ENCODE results near the gene CYTH1. TPM values are rescaled to one million over a fixed set of nuclear protein-coding genes. Genes with fewer than 3 reads are reported as not detected.

Gene CYTH1
- total RNA-seq, 1 experiment from 2014 or later = 34.3 TPM

Other genes starting within 250 kb of the CYTH1 start
- 0.69 TPM for gene DNAH17, start 204.9 kb downstream of the CYTH1 start, total RNA-seq (2021; ENCODE audit: unreplicated experiment)
- gene USP36, start 58.5 kb upstream of the CYTH1 start, total RNA-seq (2021; ENCODE audit: unreplicated experiment) = 104 TPM
- 1.9 TPM for gene CEP295NL, start 120.9 kb upstream of the CYTH1 start, total RNA-seq (2021; ENCODE audit: unreplicated experiment)
- gene TIMP2, start 143.1 kb upstream of the CYTH1 start, total RNA-seq (2021; ENCODE audit: unreplicated experiment) = 64.8 TPM
- gene LGALS3BP, start 197.7 kb upstream of the CYTH1 start, total RNA-seq (2021; ENCODE audit: unreplicated experiment) = 389 TPM
- gene CANT1, start 227.5 kb upstream of the CYTH1 start, total RNA-seq (2021; ENCODE audit: unreplicated experiment) = 97.1 TPM
- gene C1QTNF1, start 241.9 kb upstream of the CYTH1 start, total RNA-seq (2021; ENCODE audit: unreplicated experiment) = 4.0 TPM

All from HCT116 (cell line).